NOMO-1 treated with DMSO at 0.1 percent for 48 hours (cell line): ENCODE data around the gene GAP43.
"Not testable (repeated sequence)": the region's sequence is repeated elsewhere in the genome, so short reads cannot be mapped to it uniquely, and the experiment has no call there.

Experiments used
- DNase-seq: peaks from one replicate; lab custom pipeline; 2025; ENCODE audit not compliant: unreplicated experiment; lab: John Stamatoyannopoulos, UW

Gene GAP43

GRCh38 chr3:115697263-115698053, 74.1 kb downstream of the GAP43 start:
- peak; percentile 6 for DNase-seq

- DNase-seq, result no peak
Measured at GRCh38 chr3:115698851-115699591, 75.7 kb downstream of the GAP43 start.

GRCh38 chr3:115699706-115700105, 76.4 kb downstream of the GAP43 start:
- no peak for DNase-seq

GRCh38 chr3:115702598-115702997, 79.3 kb downstream of the GAP43 start:
- no peak for DNase-seq

- no peak for DNase-seq
Measured at GRCh38 chr3:115704661-115705338, 81.5 kb downstream of the GAP43 start.

GRCh38 chr3:115706311-115706829, 83.1 kb downstream of the GAP43 start:
- no peak for DNase-seq

- peak; percentile 1 for DNase-seq
Measured at GRCh38 chr3:115708540-115708939, 85.2 kb downstream of the GAP43 start.

- no peak for DNase-seq
Measured at GRCh38 chr3:115709093-115709492, 85.8 kb downstream of the GAP43 start.

- DNase-seq, result no peak
Measured at GRCh38 chr3:115709931-115710330, 86.6 kb downstream of the GAP43 start.

GRCh38 chr3:115710799-115711198, 87.5 kb downstream of the GAP43 start:
- no peak for DNase-seq

GRCh38 chr3:115712871-115713270, 89.6 kb downstream of the GAP43 start:
- no peak for DNase-seq

- no peak for DNase-seq
Measured at GRCh38 chr3:115713284-115713683, 90.0 kb downstream of the GAP43 start.

- DNase-seq, result no peak
Measured at GRCh38 chr3:115715241-115715745, 92.0 kb downstream of the GAP43 start.

GRCh38 chr3:115720983-115721382, 97.7 kb downstream of the GAP43 start:
- no peak for DNase-seq

GRCh38 chr3:115725800-115726199, 102.5 kb downstream of the GAP43 start:
- no peak for DNase-seq

- no peak for DNase-seq
Measured at GRCh38 chr3:115727135-115727534, 103.8 kb downstream of the GAP43 start.

- no peak for DNase-seq
Measured at GRCh38 chr3:115728013-115728412, 104.7 kb downstream of the GAP43 start.

- DNase-seq, result not testable (repeated sequence)
Measured at GRCh38 chr3:115736341-115736740, 113.0 kb downstream of the GAP43 start.

GRCh38 chr3:115741650-115742049, 118.3 kb downstream of the GAP43 start:
- no peak for DNase-seq

GRCh38 chr3:115744516-115744915, 121.2 kb downstream of the GAP43 start:
- not testable (repeated sequence) for DNase-seq

GRCh38 chr3:115752978-115753377, 129.7 kb downstream of the GAP43 start:
- DNase-seq, result not testable (repeated sequence)
